UCSD-AML1 (cell line): ENCODE results near the gene ATP6V0E1.
"Not testable (repeated sequence)": the region's sequence is repeated elsewhere in the genome, so short reads cannot be mapped to it uniquely, and the experiment has no call there.

Source experiments
- DNase-seq: peaks from one replicate; lab custom pipeline; 2025; ENCODE audit not compliant: unreplicated experiment; lab: John Stamatoyannopoulos, UW

Gene ATP6V0E1

GRCh38 chr5:173032730-173033129 is 49.2 kb downstream of the ATP6V0E1 start:
- DNase-seq: no peak

GRCh38 chr5:173033923-173034322 is 50.4 kb downstream of the ATP6V0E1 start:
- DNase-seq: no peak

GRCh38 chr5:173035904-173036707 is 52.5 kb downstream of the ATP6V0E1 start:
- no peak for DNase-seq

GRCh38 chr5:173039188-173039587 is 55.6 kb downstream of the ATP6V0E1 start:
- no peak for DNase-seq

GRCh38 chr5:173039964-173040363 is 56.4 kb downstream of the ATP6V0E1 start:
- DNase-seq: no peak

- no peak for DNase-seq
Observed at GRCh38 chr5:173041881-173042762, 58.6 kb downstream of the ATP6V0E1 start.

GRCh38 chr5:173042763-173043107 is 59.2 kb downstream of the ATP6V0E1 start:
- no peak for DNase-seq

- no peak for DNase-seq
Observed at GRCh38 chr5:173045474-173045873, 61.9 kb downstream of the ATP6V0E1 start.

- not testable (repeated sequence) for DNase-seq
Observed at GRCh38 chr5:173047096-173047837, 63.7 kb downstream of the ATP6V0E1 start.

- DNase-seq: no peak
Observed at GRCh38 chr5:173047838-173048105, 64.2 kb downstream of the ATP6V0E1 start.

- DNase-seq: no peak
Observed at GRCh38 chr5:173050791-173051190, 67.2 kb downstream of the ATP6V0E1 start.

- DNase-seq: no peak
Observed at GRCh38 chr5:173051746-173052145, 68.2 kb downstream of the ATP6V0E1 start.

GRCh38 chr5:173053041-173053440 is 69.5 kb downstream of the ATP6V0E1 start:
- DNase-seq: no peak

- no peak for DNase-seq
Observed at GRCh38 chr5:173055042-173055721, 71.6 kb downstream of the ATP6V0E1 start.

- no peak for DNase-seq
Observed at GRCh38 chr5:173055722-173055982, 72.1 kb downstream of the ATP6V0E1 start.

- DNase-seq: peak; percentile 98
Observed at GRCh38 chr5:173055983-173056782, 72.6 kb downstream of the ATP6V0E1 start, which contains the start of gene CREBRF. TSS of gene CREBRF (plus strand) at chr5:173056352. CDS start at chr5:173080776, 24,424 bp downstream.

- DNase-seq: no peak
Observed at GRCh38 chr5:173056783-173057061, 73.2 kb downstream of the ATP6V0E1 start.

- peak; percentile 99 for DNase-seq
Observed at GRCh38 chr5:173057062-173057924, 73.7 kb downstream of the ATP6V0E1 start.

GRCh38 chr5:173062141-173062540 is 78.6 kb downstream of the ATP6V0E1 start:
- DNase-seq: no peak

GRCh38 chr5:173065155-173065554 is 81.6 kb downstream of the ATP6V0E1 start:
- no peak for DNase-seq
